ENCODE measurements around the gene HNRNPU. TPM values are rescaled to one million over a fixed set of nuclear protein-coding genes. Genes with fewer than 3 reads are reported as not detected.

Gene HNRNPU
- total and polyA plus RNA-seq, 2 of the 13 experiments (the other 11 are each of a cell fraction or from before 2014, with no cell fraction given), result 101 to 508 TPM

DNA sequence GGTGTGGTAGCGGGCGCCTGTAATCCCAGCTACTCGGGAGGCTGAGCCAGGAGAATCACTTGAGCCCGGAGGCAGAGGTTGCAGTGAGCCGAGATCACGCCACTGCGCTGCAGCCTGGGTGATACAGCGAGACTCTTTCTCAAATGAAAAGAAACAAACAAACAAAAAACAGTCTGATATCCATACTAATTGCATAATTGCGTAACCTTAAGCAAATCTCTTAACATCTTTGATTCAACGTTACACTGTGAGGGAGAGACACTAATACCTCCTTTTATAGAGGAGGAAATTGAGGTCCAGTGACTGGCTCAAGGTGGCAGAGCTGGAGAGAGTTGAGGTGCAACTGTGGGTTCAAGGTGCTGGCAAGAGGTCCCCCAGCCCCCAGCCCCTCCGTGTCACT is 41.5 kb downstream of the HNRNPU start:
- FAIRE-seq (no peak), ATAC-seq (no peak), DNase-seq (ENCODE audit: low spot score) (no peak)
- Histone ChIP-seq H3K79me2 (ENCODE audit: insufficient read depth, low read length) (no peaks in the 10 kb centered on the region), H3K36me3 (replicated peaks in 1 of 2; ENCODE audit: control insufficient read depth in 1 of 2, insufficient read depth in 2 of 2, low read length in 2 of 2) (no peaks in the 10 kb centered on the region), H4K20me1 (ENCODE audit: insufficient read depth, low read length) (no peaks in the 10 kb centered on the region), H3K27me3 (ENCODE audit: control insufficient read depth in 1 of 2, insufficient read depth in 2 of 2, low read length in 2 of 2) (no peaks in the 10 kb centered on the region), H3K4me3 (replicated peaks in 1 of 3; ENCODE audit: insufficient read depth in 1 of 3, low read depth in 2 of 3, low read length in 3 of 3) (no peak overlapping the region), H3K4me1 (ENCODE audit: insufficient read depth, low read length) (peaks cover 6% of the 10 kb centered on the region), H3K9ac (ENCODE audit: insufficient read depth, low read depth, low read length) (no peak overlapping the region), H3K27ac (ENCODE audit: extremely low read length, insufficient read depth, low read length) (no peak overlapping the region), H3K9me3 (ENCODE audit: low read length) (no peaks in the 10 kb centered on the region), H2AFZ (ENCODE audit: low read length) (no peak overlapping the region), H3K4me2 (ENCODE audit: low read depth, low read length) (no peak overlapping the region)
- CTCF ChIA-PET (ENCODE audit: low intra/inter-chr PET ratio, low total read pairs), result no interaction called here
- in situ Hi-C loops (cut with HindIII; ENCODE audit: extremely low pct_ligation_motif_present, low pct_unique_long_range_greater_than_20kb) (no loop called here), intact Hi-C loops (cut with micrococcal nuclease; ENCODE audit: unreplicated experiment) (no loop called here)
- 98% methylated on average over 11 of the region's 11 CpGs for WGBS (ENCODE audit: low lambda C conversion rate)
- TF ChIP-seq, protein P1, sequence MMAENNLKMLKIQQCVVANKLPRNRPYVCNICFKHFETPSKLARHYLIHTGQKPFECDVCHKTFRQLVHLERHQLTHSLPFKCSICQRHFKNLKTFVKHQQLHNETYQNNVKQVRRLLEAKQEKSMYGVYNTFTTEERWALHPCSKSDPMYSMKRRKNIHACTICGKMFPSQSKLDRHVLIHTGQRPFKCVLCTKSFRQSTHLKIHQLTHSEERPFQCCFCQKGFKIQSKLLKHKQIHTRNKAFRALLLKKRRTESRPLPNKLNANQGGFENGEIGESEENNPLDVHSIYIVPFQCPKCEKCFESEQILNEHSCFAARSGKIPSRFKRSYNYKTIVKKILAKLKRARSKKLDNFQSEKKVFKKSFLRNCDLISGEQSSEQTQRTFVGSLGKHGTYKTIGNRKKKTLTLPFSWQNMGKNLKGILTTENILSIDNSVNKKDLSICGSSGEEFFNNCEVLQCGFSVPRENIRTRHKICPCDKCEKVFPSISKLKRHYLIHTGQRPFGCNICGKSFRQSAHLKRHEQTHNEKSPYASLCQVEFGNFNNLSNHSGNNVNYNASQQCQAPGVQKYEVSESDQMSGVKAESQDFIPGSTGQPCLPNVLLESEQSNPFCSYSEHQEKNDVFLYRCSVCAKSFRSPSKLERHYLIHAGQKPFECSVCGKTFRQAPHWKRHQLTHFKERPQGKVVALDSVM (CRISPR knock-in tag; IDR thresholded peaks at IDR 0.05), result no peak
- no peak for TF ChIP-seq SRSF1 (optimal IDR thresholded peaks at IDR 0.05; ENCODE audit: low read depth, low read length)
- TF ChIP-seq CEBPB (IDR thresholded peaks at IDR 0.05; ENCODE audit: borderline replicate concordance, low read depth, low read length), result peak; percentile 79
- TF ChIP-seq CEBPG (CRISPR knock-in tag; IDR thresholded peaks at IDR 0.05), result peak; percentile 23; the same call in 1 of the 2 replicates
- POLR2A ChIA-PET, result no interaction called here
- no TSS peak for BruUV-seq (replicated peaks)

DNA sequence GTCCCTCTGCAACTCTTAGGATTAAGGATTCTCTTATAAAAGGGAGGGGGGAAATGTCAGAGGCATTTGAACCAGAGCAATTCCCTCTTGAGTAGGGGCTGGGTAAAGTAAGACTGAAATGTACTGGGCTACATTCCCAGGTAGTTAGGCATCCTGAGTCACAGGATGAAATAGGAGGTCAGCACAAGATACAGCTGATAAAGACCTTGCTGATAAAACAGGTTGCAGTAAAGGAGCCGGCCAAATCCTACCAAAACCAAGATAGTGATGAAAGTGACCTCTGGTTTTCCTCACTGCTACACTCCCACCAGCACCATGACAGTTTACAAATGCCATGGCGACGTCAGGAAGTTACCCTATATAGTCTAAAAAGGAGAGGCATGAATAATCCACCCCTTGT is 43.2 kb downstream of the HNRNPU start:
- DNase-seq (ENCODE audit: low spot score) (no peak), FAIRE-seq (no peak), ATAC-seq (no peak)
- in situ Hi-C loops (cut with HindIII; ENCODE audit: extremely low pct_ligation_motif_present, low pct_unique_long_range_greater_than_20kb) (no loop called here), intact Hi-C loops (cut with micrococcal nuclease; ENCODE audit: unreplicated experiment) (no loop called here)
- Histone ChIP-seq H3K27me3 (ENCODE audit: control insufficient read depth in 1 of 2, insufficient read depth in 2 of 2, low read length in 2 of 2) (no peaks in the 10 kb centered on the region), H3K9me3 (ENCODE audit: low read length) (no peaks in the 10 kb centered on the region), H3K9ac (ENCODE audit: insufficient read depth, low read depth, low read length) (no peak overlapping the region), H2AFZ (ENCODE audit: low read length) (no peak overlapping the region), H3K79me2 (ENCODE audit: insufficient read depth, low read length) (no peaks in the 10 kb centered on the region), H3K4me3 (replicated peaks in 1 of 3; ENCODE audit: insufficient read depth in 1 of 3, low read depth in 2 of 3, low read length in 3 of 3) (no peak overlapping the region), H4K20me1 (ENCODE audit: insufficient read depth, low read length) (no peaks in the 10 kb centered on the region), H3K27ac (ENCODE audit: extremely low read length, insufficient read depth, low read length) (no peak overlapping the region), H3K4me2 (ENCODE audit: low read depth, low read length) (no peak overlapping the region), H3K4me1 (ENCODE audit: insufficient read depth, low read length) (peaks cover 23% of the 10 kb centered on the region), H3K36me3 (replicated peaks in 1 of 2; ENCODE audit: control insufficient read depth in 1 of 2, insufficient read depth in 2 of 2, low read length in 2 of 2) (no peaks in the 10 kb centered on the region)
- 87% methylated on average over 3 of the region's 3 CpGs for WGBS (ENCODE audit: low lambda C conversion rate)
- no TSS peak for BruUV-seq (replicated peaks)
- ChIA-PET POLR2A (no interaction called here), CTCF (ENCODE audit: low intra/inter-chr PET ratio, low total read pairs) (no interaction called here)
- TF ChIP-seq, protein P2, sequence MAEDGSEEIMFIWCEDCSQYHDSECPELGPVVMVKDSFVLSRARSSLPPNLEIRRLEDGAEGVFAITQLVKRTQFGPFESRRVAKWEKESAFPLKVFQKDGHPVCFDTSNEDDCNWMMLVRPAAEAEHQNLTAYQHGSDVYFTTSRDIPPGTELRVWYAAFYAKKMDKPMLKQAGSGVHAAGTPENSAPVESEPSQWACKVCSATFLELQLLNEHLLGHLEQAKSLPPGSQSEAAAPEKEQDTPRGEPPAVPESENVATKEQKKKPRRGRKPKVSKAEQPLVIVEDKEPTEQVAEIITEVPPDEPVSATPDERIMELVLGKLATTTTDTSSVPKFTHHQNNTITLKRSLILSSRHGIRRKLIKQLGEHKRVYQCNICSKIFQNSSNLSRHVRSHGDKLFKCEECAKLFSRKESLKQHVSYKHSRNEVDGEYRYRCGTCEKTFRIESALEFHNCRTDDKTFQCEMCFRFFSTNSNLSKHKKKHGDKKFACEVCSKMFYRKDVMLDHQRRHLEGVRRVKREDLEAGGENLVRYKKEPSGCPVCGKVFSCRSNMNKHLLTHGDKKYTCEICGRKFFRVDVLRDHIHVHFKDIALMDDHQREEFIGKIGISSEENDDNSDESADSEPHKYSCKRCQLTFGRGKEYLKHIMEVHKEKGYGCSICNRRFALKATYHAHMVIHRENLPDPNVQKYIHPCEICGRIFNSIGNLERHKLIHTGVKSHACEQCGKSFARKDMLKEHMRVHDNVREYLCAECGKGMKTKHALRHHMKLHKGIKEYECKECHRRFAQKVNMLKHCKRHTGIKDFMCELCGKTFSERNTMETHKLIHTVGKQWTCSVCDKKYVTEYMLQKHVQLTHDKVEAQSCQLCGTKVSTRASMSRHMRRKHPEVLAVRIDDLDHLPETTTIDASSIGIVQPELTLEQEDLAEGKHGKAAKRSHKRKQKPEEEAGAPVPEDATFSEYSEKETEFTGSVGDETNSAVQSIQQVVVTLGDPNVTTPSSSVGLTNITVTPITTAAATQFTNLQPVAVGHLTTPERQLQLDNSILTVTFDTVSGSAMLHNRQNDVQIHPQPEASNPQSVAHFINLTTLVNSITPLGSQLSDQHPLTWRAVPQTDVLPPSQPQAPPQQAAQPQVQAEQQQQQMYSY (CRISPR knock-in tag; IDR thresholded peaks at IDR 0.05), result no peak
- TF ChIP-seq ZIK1 (CRISPR knock-in tag; IDR thresholded peaks at IDR 0.05; ENCODE audit: borderline replicate concordance, low read depth), result no peak
- no peak for TF ChIP-seq TBP (CRISPR knock-in tag; IDR thresholded peaks at IDR 0.05)
- TF ChIP-seq, protein P1 (CRISPR knock-in tag; IDR thresholded peaks at IDR 0.05), result no peak
- TF ChIP-seq HNRNPL (IDR thresholded peaks at IDR 0.05; ENCODE audit: low read depth, low read length), result no peak
- TF ChIP-seq ZNF558 (CRISPR knock-in tag; IDR thresholded peaks at IDR 0.05; ENCODE audit: borderline replicate concordance), result no peak
- TF ChIP-seq SP140L (CRISPR knock-in tag; IDR thresholded peaks at IDR 0.05; ENCODE audit: borderline replicate concordance), result no peak
- TF ChIP-seq KLF6 (CRISPR knock-in tag; IDR thresholded peaks at IDR 0.05), result no peak
- TF ChIP-seq ZNF17 (CRISPR knock-in tag; IDR thresholded peaks at IDR 0.05), result no peak

Measured in HepG2 (cell line).